H1 (cell line): Measurements from ENCODE around the gene SKAP2. TPM values are rescaled to one million over a fixed set of nuclear protein-coding genes. Genes with fewer than 3 reads are reported as not detected.

Experiments
- CTCF ChIA-PET: fragments of 300-600 bp; sonication (Branson Sonifier 250); formaldehyde crosslinking; loops from one replicate; lab custom pipeline; 2021; ENCODE audit not compliant: partially characterized antibody; lab: Charles Lee
- POLR2A ChIA-PET: fragments of 300-600 bp; sonication (Branson Sonifier 250); formaldehyde crosslinking; loops from one replicate; lab custom pipeline; 2021; ENCODE audit warnings: inconsistent platforms; ENCODE audit not compliant: partially characterized antibody; lab: Charles Lee
- DNase-seq, 2 experiments: peaks; one replicate each; pipeline versions ENCODE4 v3.0.0 to v3.0.0-alpha.2; 2010 to 2022; ENCODE audit warnings: low spot score in 2 of 2, low read depth in 1 of 2, mixed read lengths in 1 of 2
- FAIRE-seq: peaks from 2 replicates; lab custom pipeline; 2011; peaks lifted over from hg19 to GRCh38; lab: Jason Lieb, UNC
- H2AFZ ChIP-seq: 2 replicates; pipeline ENCODE4 v1.8.1; 2012; ENCODE audit warnings: low read length, inconsistent platforms
- H2AK5ac ChIP-seq: 2 replicates; pipeline ENCODE4 v1.6.1; 2013; ENCODE audit warnings: low read depth, low read length
- H2BK120ac ChIP-seq: replicated peaks from 2 replicates; pipeline ENCODE3; 2013; ENCODE audit warnings: low read depth, low read length, inconsistent platforms
- H2BK12ac ChIP-seq: 2 replicates; pipeline ENCODE4 v1.6.1; 2013; ENCODE audit warnings: low read depth, low read length
- H2BK15ac ChIP-seq: 2 replicates; pipeline ENCODE4 v1.6.1; 2013; ENCODE audit warnings: low read length
- H2BK20ac ChIP-seq: 2 replicates; pipeline ENCODE4 v1.6.1; 2013; ENCODE audit warnings: low read length
- H2BK5ac ChIP-seq: 2 replicates; pipeline ENCODE4 v1.6.1; 2013; ENCODE audit warnings: low read depth, low read length
- H3K14ac ChIP-seq: 2 replicates; pipeline ENCODE4 v1.6.1; 2013; ENCODE audit warnings: inconsistent platforms; ENCODE audit not compliant: insufficient read length
- H3K18ac ChIP-seq: 2 replicates; pipeline ENCODE4 v1.6.1; 2013; ENCODE audit warnings: low read length; ENCODE audit errors: extremely low read depth
- H3K23ac ChIP-seq: 2 replicates; pipeline ENCODE4 v1.6.1; 2013; ENCODE audit warnings: inconsistent platforms; ENCODE audit not compliant: insufficient read length
- H3K23me2 ChIP-seq: 2 replicates; pipeline ENCODE4 v1.6.1; 2013; ENCODE audit warnings: low read depth, low read length
- H3K27ac ChIP-seq: 2 replicates; pipeline ENCODE4 v1.6.1; 2011; ENCODE audit warnings: low read depth, low read length, inconsistent platforms
- H3K27me3 ChIP-seq, 4 experiments: replicated peaks in 1 of 4; 1 replicate in 1 of 4; 2 replicates in 3 of 4; pipeline versions ENCODE4 v1.6.1 to v1.8.1; 2011 to 2013; ENCODE audit warnings: low read length in 3 of 4, mild to moderate bottlenecking in 3 of 4, inconsistent platforms in 2 of 4, mixed read lengths in 2 of 4, moderate library complexity in 1 of 4; ENCODE audit not compliant: control insufficient read depth in 3 of 4, insufficient read depth in 3 of 4; ENCODE audit errors: extremely low read depth in 1 of 4
- H3K36me3 ChIP-seq, 4 experiments: 2 replicates each; pipeline versions ENCODE4 v1.6.1 to v1.8.1; 2011 to 2013; ENCODE audit warnings: mild to moderate bottlenecking in 4 of 4, low read length in 3 of 4, moderate library complexity in 2 of 4, control low read depth in 1 of 4, inconsistent platforms in 1 of 4; ENCODE audit not compliant: insufficient read depth in 4 of 4, control insufficient read depth in 2 of 4
- H3K4ac ChIP-seq: replicated peaks from 2 replicates; pipeline ENCODE3; 2013; ENCODE audit warnings: low read length, low read depth, mixed read lengths, inconsistent platforms; ENCODE audit not compliant: insufficient read length
- H3K4me1 ChIP-seq, 4 experiments: replicated peaks in 1 of 4; 1 replicate in 1 of 4; 2 replicates in 3 of 4; pipeline versions ENCODE4 v1.6.1 to v1.8.1; 2011 to 2013; ENCODE audit warnings: low read length in 3 of 4, inconsistent platforms in 2 of 4, mixed read lengths in 1 of 4; ENCODE audit not compliant: insufficient read depth in 4 of 4, control insufficient read depth in 3 of 4
- H3K4me2 ChIP-seq, 2 experiments: 2 replicates each; pipeline versions ENCODE4 v1.6.1 to v1.8.1; 2011 to 2013; ENCODE audit warnings: low read depth in 2 of 2, low read length in 2 of 2, control low read depth in 1 of 2, inconsistent platforms in 1 of 2, mild to moderate bottlenecking in 1 of 2; ENCODE audit not compliant: insufficient read depth in 1 of 2
- H3K4me3 ChIP-seq, 4 experiments: fragments of 200-600, 300-600 bp in 1 of 4; sonication (generic), shearing (Covaris generic), sonication (Bioruptor Twin) in 1 of 4; 2 replicates each; pipeline versions ENCODE4 v1.5.1 to v1.8.1; 2011 to 2016; ENCODE audit warnings: low read length in 4 of 4, low read depth in 3 of 4, control low read depth in 2 of 4, inconsistent platforms in 2 of 4, mild to moderate bottlenecking in 2 of 4, mixed read lengths in 1 of 4, moderate library complexity in 1 of 4; ENCODE audit not compliant: insufficient read depth in 2 of 4; ENCODE audit errors: extremely low read depth in 1 of 4
- H3K56ac ChIP-seq: replicated peaks from 2 replicates; pipeline ENCODE3; 2013; ENCODE audit warnings: low read depth, mild to moderate bottlenecking, mixed read lengths, low read length, inconsistent platforms; ENCODE audit not compliant: insufficient read length
- H3K79me1 ChIP-seq: 2 replicates; pipeline ENCODE4 v1.6.1; 2013; ENCODE audit warnings: low read depth, low read length, control low read depth
- H3K79me2 ChIP-seq, 2 experiments: 2 replicates each; pipeline versions ENCODE4 v1.6.1 to v1.8.1; 2012 to 2013; ENCODE audit warnings: low read length in 2 of 2, mild to moderate bottlenecking in 2 of 2, inconsistent platforms in 1 of 2; ENCODE audit not compliant: insufficient read depth in 2 of 2, control insufficient read depth in 1 of 2
- H3K9ac ChIP-seq, 4 experiments: replicated peaks in 1 of 4; 1 replicate in 1 of 4; 2 replicates in 3 of 4; pipeline versions ENCODE4 v1.6.1 to v1.8.1; 2011 to 2013; ENCODE audit warnings: low read depth in 3 of 4, low read length in 3 of 4, control low read depth in 2 of 4, mild to moderate bottlenecking in 2 of 4, moderate library complexity in 2 of 4, inconsistent platforms in 1 of 4; ENCODE audit errors: extremely low read depth in 1 of 4
- H3K9me3 ChIP-seq, 2 experiments: 2 replicates each; pipeline versions ENCODE4 v1.6.1 to v1.8.1; 2012 to 2013; ENCODE audit warnings: mild to moderate bottlenecking in 2 of 2, moderate library complexity in 2 of 2, control low read depth in 1 of 2, inconsistent platforms in 1 of 2, low read depth in 1 of 2, low read length in 1 of 2, mixed read lengths in 1 of 2; ENCODE audit not compliant: insufficient read depth in 2 of 2
- H4K20me1 ChIP-seq, 2 experiments: replicated peaks in 1 of 2; 2 replicates each; pipeline versions ENCODE3 to v1.8.1; 2011 to 2013; ENCODE audit warnings: inconsistent platforms in 2 of 2, low read length in 2 of 2, mild to moderate bottlenecking in 1 of 2; ENCODE audit not compliant: insufficient read depth in 2 of 2, control insufficient read depth in 1 of 2
- H4K5ac ChIP-seq: 2 replicates; pipeline ENCODE4 v1.6.1; 2013; ENCODE audit warnings: low read length, low read depth, mixed read lengths, inconsistent platforms; ENCODE audit not compliant: insufficient read length
- H4K8ac ChIP-seq: 2 replicates; pipeline ENCODE4 v1.8.0; 2013; ENCODE audit warnings: mild to moderate bottlenecking, moderate library complexity, low read length, inconsistent platforms; ENCODE audit not compliant: insufficient read depth; ENCODE audit errors: extremely low read depth
- H4K91ac ChIP-seq: replicated peaks from 2 replicates; pipeline ENCODE3; 2013; ENCODE audit warnings: low read length, mixed read lengths, inconsistent platforms; ENCODE audit not compliant: insufficient read length
- CEBPB ChIP-seq: IDR thresholded peaks from 2 replicates; pipeline ENCODE4 v1.6.1; 2012; ENCODE audit warnings: low read depth, low read length
- CHD2 ChIP-seq: IDR thresholded peaks from 2 replicates; pipeline ENCODE4 v1.6.1; 2012; ENCODE audit warnings: low read length, improper control_type of control experiment
- CTBP2 ChIP-seq: IDR thresholded peaks from 2 replicates; pipeline ENCODE4 v1.7.0; 2011; ENCODE audit warnings: borderline replicate concordance, mild to moderate bottlenecking, moderate library complexity, mixed read lengths, low read length; ENCODE audit not compliant: insufficient read depth, insufficient read length
- EP300 ChIP-seq, 2 experiments: IDR thresholded peaks; 1 replicate in 1 of 2; 2 replicates in 1 of 2; pipeline ENCODE4 v1.6.1; 2011 to 2012; ENCODE audit warnings: low read depth in 2 of 2, low read length in 2 of 2, mild to moderate bottlenecking in 2 of 2, borderline replicate concordance in 1 of 2, inconsistent platforms in 1 of 2, moderate library complexity in 1 of 2
- FOSL1 ChIP-seq: IDR thresholded peaks from 2 replicates; pipeline ENCODE4 v1.6.1; 2011; ENCODE audit warnings: mild to moderate bottlenecking, low read depth, low read length, moderate library complexity; ENCODE audit not compliant: insufficient read depth
- GABPA ChIP-seq: IDR thresholded peaks from 2 replicates; pipeline ENCODE4 v1.6.1; 2011; ENCODE audit warnings: mild to moderate bottlenecking, low read length, moderate library complexity, borderline replicate concordance; ENCODE audit not compliant: insufficient read depth
- GTF2F1 ChIP-seq: IDR thresholded peaks from 2 replicates; pipeline ENCODE4 v1.6.1; 2012; ENCODE audit warnings: low read depth, low read length, improper control_type of control experiment, borderline replicate concordance
- HDAC6 ChIP-seq: IDR thresholded peaks from one replicate; pipeline ENCODE4 v1.7.1; 2012; ENCODE audit warnings: low read depth, mild to moderate bottlenecking, inconsistent platforms, low read length, moderate library complexity
- KDM1A ChIP-seq: fragments of 200-600, 300-600 bp; sonication (generic); IDR thresholded peaks from 2 replicates; pipeline ENCODE4 v1.7.1; 2016; ENCODE audit warnings: mild to moderate bottlenecking, low read length, borderline replicate concordance
- NANOG ChIP-seq: IDR thresholded peaks from 2 replicates; pipeline ENCODE4 v1.6.1; 2011; ENCODE audit warnings: low read length, low read depth, mild to moderate bottlenecking, inconsistent platforms; ENCODE audit not compliant: insufficient read depth, poor library complexity, severe bottlenecking
- POLR2A ChIP-seq, 2 experiments: IDR thresholded peaks; 1 replicate in 1 of 2; 2 replicates in 1 of 2; pipeline ENCODE4 v1.6.1; 2011; ENCODE audit warnings: low read depth in 2 of 2, low read length in 2 of 2, mild to moderate bottlenecking in 2 of 2; ENCODE audit errors: control extremely low read depth in 1 of 2
- POU5F1 ChIP-seq: IDR thresholded peaks from 2 replicates; pipeline ENCODE4 v1.6.1; 2011; ENCODE audit warnings: low read depth, mild to moderate bottlenecking, low read length, moderate library complexity
- RAD21 ChIP-seq, 2 experiments: IDR thresholded peaks in 1 of 2; conservative IDR thresholded peaks in 1 of 2; 2 replicates each; pipeline ENCODE4 v1.6.1; 2011; ENCODE audit warnings: low read depth in 2 of 2, low read length in 2 of 2, improper control_type of control experiment in 1 of 2, inconsistent platforms in 1 of 2, mild to moderate bottlenecking in 1 of 2, moderate library complexity in 1 of 2
- SRF ChIP-seq: IDR thresholded peaks from 2 replicates; pipeline ENCODE4 v1.6.1; 2011; ENCODE audit warnings: mild to moderate bottlenecking, low read depth, low read length, moderate library complexity
- SUZ12 ChIP-seq: fragments of 200-600 bp; sonication (generic); IDR thresholded peaks from 2 replicates; pipeline ENCODE4 v1.6.1; 2012; ENCODE audit warnings: mild to moderate bottlenecking, inconsistent platforms, low read length, moderate library complexity, mixed read lengths
- WGBS, 2 experiments: shearing (Covaris generic) in 1 of 2; methylation state at CpG; one replicate each; pipeline versions ENCODE4 v1.1.6 to v1.1.7; 2013 to 2015; ENCODE audit warnings: low lambda C conversion rate in 2 of 2, mixed read lengths in 2 of 2, inconsistent platforms in 1 of 2, low coverage in 1 of 2, missing lambda C conversion rate in 1 of 2; ENCODE audit not compliant: insufficient replicate concordance in 2 of 2, insufficient coverage in 1 of 2, insufficient read length in 1 of 2; ENCODE audit errors: extremely low coverage in 1 of 2, missing lambda C conversion rate in 1 of 2; 5-methylcytosine and 5-hydroxymethylcytosine counted together
- polyA plus RNA-seq, 7 experiments: library from polyadenylated mRNA; depleted of rRNA in 3 of 7; stranded (reverse) in 5 of 7; unstranded in 2 of 7; fragments of >200 nt in 5 of 7; fragments of 200-250 nt in 2 of 7; gene quantifications; 1 replicate in 5 of 7; 2 replicates in 1 of 7; 4 replicates in 1 of 7; pipeline versions ENCODE4 v1.2.1 to v1.2.3, GENCODE V29; 2011 to 2013; ENCODE audit warnings: missing spikeins in 2 of 7, mixed read lengths in 2 of 7
- total RNA-seq: library from RNA; stranded (reverse); fragmentation: NEBNext Ultra II Directional; extraction: Animal tissue kit (Norgen Biotek cat#: 25700); gene quantifications from 2 replicates; pipeline ENCODE4 v1.2.1, GENCODE V29; 2021

Gene SKAP2
- total and polyA plus RNA-seq, 2 of the 8 experiments (the other 6 are each of a cell fraction or from before 2014, with no cell fraction given) = 0.53 to 5.1 TPM

DNA sequence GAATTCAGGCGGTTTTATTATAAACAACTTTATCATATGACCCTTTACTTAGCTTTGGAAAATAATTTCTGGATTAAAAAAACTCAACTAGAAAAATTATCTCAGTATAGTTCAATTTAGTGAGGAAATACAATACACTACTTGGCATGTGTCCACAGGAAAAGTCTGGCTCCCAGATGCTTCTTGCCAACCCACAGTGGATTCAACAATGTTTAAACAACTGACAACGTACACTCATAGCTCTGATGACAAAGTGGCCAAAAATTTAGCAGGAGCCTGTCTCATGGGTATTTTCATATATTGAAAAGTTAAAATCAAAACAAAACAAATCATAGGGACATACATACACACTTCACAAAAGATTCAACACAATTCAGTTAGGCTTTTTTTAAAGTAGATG, 158.8 kb downstream of the SKAP2 start:
- no peaks in the 10 kb centered on the region for H4K20me1 ChIP-seq
- H3K27ac ChIP-seq = no peak overlapping the region
- H3K4me2 ChIP-seq = no peak overlapping the region
- no peak overlapping the region for H2AK5ac ChIP-seq
- H3K23me2 ChIP-seq = no peaks in the 10 kb centered on the region
- H3K18ac ChIP-seq = no peak overlapping the region
- no peak overlapping the region for H3K4ac ChIP-seq
- H3K56ac ChIP-seq = no peak overlapping the region
- H3K36me3 ChIP-seq = no peaks in the 10 kb centered on the region
- DNase-seq = no peak
- no peaks in the 10 kb centered on the region for H3K9me3 ChIP-seq
- H4K91ac ChIP-seq = no peak overlapping the region
- H3K4me1 ChIP-seq = no peaks in the 10 kb centered on the region
- H3K14ac ChIP-seq = no peak overlapping the region
- H2BK15ac ChIP-seq = no peak overlapping the region
- no peak overlapping the region for H2BK5ac ChIP-seq
- H2BK120ac ChIP-seq = no peak overlapping the region
- POLR2A ChIA-PET = no interaction called here
- no peak overlapping the region for H3K9ac ChIP-seq
- 85% methylated on average over 2 of the region's 2 CpGs; no CpG with 5 or more reads in 1 of the 2 experiments for WGBS, 2 experiments
- H4K5ac ChIP-seq = no peak overlapping the region
- no peak for FAIRE-seq
- no peaks in the 10 kb centered on the region for H3K79me2 ChIP-seq
- no peak overlapping the region for H3K4me3 ChIP-seq
- H3K23ac ChIP-seq = no peak overlapping the region
- no peak overlapping the region for H2AFZ ChIP-seq
- H3K27me3 ChIP-seq = peaks cover 0 to 1% (median 0%) of the 10 kb centered on the region in 4 experiments; a peak in 2 of 7 replicates
- H4K8ac ChIP-seq = no peak overlapping the region
- H2BK12ac ChIP-seq = no peak overlapping the region
- no peak overlapping the region for H2BK20ac ChIP-seq
- H3K79me1 ChIP-seq = no peaks in the 10 kb centered on the region
- CTCF ChIA-PET = no interaction called here
- TF ChIP-seq NANOG (no peak), POLR2A (IDR thresholded peaks at IDR 0.05; ENCODE audit: control extremely low read depth in 1 of 2, low read depth in 2 of 2, low read length in 2 of 2) (no peak), RAD21 (IDR thresholded peaks at IDR 0.05 in 1 of 2, conservative IDR thresholded peaks at IDR 0.05 in 1 of 2; ENCODE audit: low read depth in 2 of 2, low read length in 2 of 2) (no peak), KDM1A (no peak), CHD2 (no peak), GTF2F1 (no peak), POU5F1 (no peak), SRF (no peak), FOSL1 (no peak), GABPA (no peak), HDAC6 (no peak), CTBP2 (no peak), SUZ12 (no peak), EP300 (IDR thresholded peaks at IDR 0.05; ENCODE audit: borderline replicate concordance in 1 of 2, low read depth in 2 of 2, low read length in 2 of 2) (no peak), CEBPB (no peak)
